ENCODE results near the gene TMEM128.
"Not testable (repeated sequence)": the region's sequence is repeated elsewhere in the genome, so short reads cannot be mapped to it uniquely, and the experiment has no call there.

The TMEM128 gene

GRCh38 chr4:4227510-4228355, 20.3 kb downstream of the TMEM128 start:
- Histone ChIP-seq H3K36me3 (ENCODE audit: insufficient read depth, low read length) (no peaks in the 10 kb centered on the region), H3K4me3 (ENCODE audit: low read depth, low read length) (no peak overlapping the region), H3K79me2 (ENCODE audit: control insufficient read depth, insufficient read depth, low read length, unreplicated experiment) (no peaks in the 10 kb centered on the region), H2AFZ (ENCODE audit: low read length, unreplicated experiment) (no peak overlapping the region), H3K4me1 (ENCODE audit: control insufficient read depth, insufficient read depth, low read length, unreplicated experiment) (no peaks in the 10 kb centered on the region), H3K27ac (ENCODE audit: low read depth, low read length) (no peak overlapping the region), H3K27me3 (ENCODE audit: insufficient read depth, low read length) (peaks cover 68% of the 10 kb centered on the region)

DNA sequence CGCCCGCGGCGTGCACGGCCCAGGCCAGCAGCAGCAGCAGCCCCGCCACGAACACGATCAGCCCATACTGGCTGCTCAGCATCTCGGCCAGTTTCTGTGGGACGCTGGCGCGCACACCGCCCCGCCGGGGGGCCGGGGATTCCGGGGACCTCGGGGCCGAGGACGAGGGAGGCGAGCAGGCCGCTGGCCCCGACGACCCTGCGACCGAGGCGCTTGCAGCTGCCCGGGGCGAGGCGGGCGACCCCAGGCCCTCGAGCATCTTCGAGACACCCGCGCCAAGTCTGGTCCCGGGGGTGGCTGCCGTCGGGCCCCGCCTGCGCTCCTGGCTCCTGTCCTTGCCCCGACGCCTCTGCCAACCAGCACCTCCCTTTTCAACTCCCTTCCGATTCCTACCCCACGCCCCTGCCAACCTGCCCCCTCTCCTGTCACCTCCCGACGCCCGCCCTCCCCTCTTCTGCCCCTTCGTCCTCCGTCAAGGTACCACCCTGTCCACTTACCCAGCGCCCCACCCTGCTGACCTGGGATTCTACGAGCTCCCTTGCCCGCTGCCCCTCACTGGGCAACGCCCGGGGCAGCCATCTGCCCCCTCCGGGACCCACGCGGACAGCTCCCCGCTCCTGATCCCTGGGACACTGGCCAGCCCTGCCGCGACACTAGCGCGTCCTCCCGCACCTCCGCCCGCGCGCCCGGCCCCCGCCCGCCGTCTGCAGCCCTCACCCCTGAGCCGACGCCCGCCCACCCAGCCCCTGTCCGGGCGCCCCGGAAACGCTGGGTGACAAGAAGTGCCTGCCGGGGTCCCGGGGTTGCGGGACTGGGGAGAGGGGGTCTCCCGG, 21.2 kb downstream of the TMEM128 start, which contains the start of gene OTOP1:
Gene OTOP1 (minus strand): TSS at position 324 of the 833 bp plus-strand sequence. CDS start 65 bp downstream, at position 259.
- H3K27me3 ChIP-seq (ENCODE audit: insufficient read depth, low read length): peaks cover 77% of the 10 kb centered on the region
- H3K4me1 ChIP-seq (ENCODE audit: control insufficient read depth, insufficient read depth, low read length, unreplicated experiment): no peaks in the 10 kb centered on the region
- no peaks in the 10 kb centered on the region for H3K36me3 ChIP-seq (ENCODE audit: insufficient read depth, low read length)
- no peak within 1 kb of the TSS for H2AFZ ChIP-seq (ENCODE audit: low read length, unreplicated experiment)
- H3K27ac ChIP-seq (ENCODE audit: low read depth, low read length): no peak within 1 kb of the TSS
- no peaks in the 10 kb centered on the region for H3K79me2 ChIP-seq (ENCODE audit: control insufficient read depth, insufficient read depth, low read length, unreplicated experiment)
- H3K4me3 ChIP-seq (ENCODE audit: low read depth, low read length): no peak within 1 kb of the TSS

DNA sequence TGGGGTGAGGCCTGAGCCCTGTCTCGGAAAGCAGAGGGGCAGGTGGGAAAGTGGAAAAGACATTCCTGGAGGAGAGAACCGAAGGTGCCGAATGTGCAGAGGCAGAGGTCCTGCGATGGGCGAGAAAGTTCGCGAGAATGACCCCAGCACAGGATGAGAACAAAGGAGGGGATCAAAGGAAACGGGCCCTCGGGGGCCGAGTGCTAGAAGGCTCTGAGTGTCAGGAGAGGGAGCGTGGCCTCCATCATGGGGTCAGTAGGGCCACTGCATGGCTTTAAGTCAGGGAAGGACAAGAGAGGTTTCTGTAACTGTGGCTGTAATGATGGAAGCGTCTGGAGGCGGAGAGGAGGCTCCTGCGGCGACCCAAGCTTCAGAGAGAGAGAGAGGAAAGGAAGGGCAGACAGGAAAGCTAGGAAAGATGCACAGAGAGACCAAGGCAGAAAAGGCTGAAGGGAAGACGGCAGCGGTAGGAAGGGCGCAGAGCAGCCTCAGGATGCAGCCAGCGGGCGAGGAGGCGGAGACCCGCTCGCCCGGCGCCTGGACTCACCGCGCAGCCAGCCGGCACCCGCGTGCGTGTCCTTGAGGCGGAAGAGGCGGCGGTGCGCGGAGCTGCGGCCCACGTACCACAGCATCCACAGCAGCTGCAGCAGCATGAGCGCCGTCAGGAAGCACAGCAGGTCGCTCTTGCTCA, 22.0 kb downstream of the TMEM128 start:
- no peaks in the 10 kb centered on the region for H3K79me2 ChIP-seq (ENCODE audit: control insufficient read depth, insufficient read depth, low read length, unreplicated experiment)
- H3K4me3 ChIP-seq (ENCODE audit: low read depth, low read length): no peak overlapping the region
- peaks cover 81% of the 10 kb centered on the region for H3K27me3 ChIP-seq (ENCODE audit: insufficient read depth, low read length)
- no peak overlapping the region for H2AFZ ChIP-seq (ENCODE audit: low read length, unreplicated experiment)
- H3K4me1 ChIP-seq (ENCODE audit: control insufficient read depth, insufficient read depth, low read length, unreplicated experiment): no peaks in the 10 kb centered on the region
- H3K27ac ChIP-seq (ENCODE audit: low read depth, low read length): no peak overlapping the region
- no peaks in the 10 kb centered on the region for H3K36me3 ChIP-seq (ENCODE audit: insufficient read depth, low read length)

GRCh38 chr4:4217113-4217512, 30.9 kb downstream of the TMEM128 start:
- no peaks in the 10 kb centered on the region for H3K36me3 ChIP-seq (ENCODE audit: insufficient read depth, low read length)
- no peak overlapping the region for H3K4me3 ChIP-seq (ENCODE audit: low read depth, low read length)
- H2AFZ ChIP-seq (ENCODE audit: low read length, unreplicated experiment): no peak overlapping the region
- H3K27me3 ChIP-seq (ENCODE audit: insufficient read depth, low read length): peaks cover 27% of the 10 kb centered on the region
- H3K27ac ChIP-seq (ENCODE audit: low read depth, low read length): no peak overlapping the region
- no peaks in the 10 kb centered on the region for H3K79me2 ChIP-seq (ENCODE audit: control insufficient read depth, insufficient read depth, low read length, unreplicated experiment)
- H3K4me1 ChIP-seq (ENCODE audit: control insufficient read depth, insufficient read depth, low read length, unreplicated experiment): peaks cover 6% of the 10 kb centered on the region

- peaks cover 27% of the 10 kb centered on the region for H3K27me3 ChIP-seq (ENCODE audit: insufficient read depth, low read length)
- H3K4me1 ChIP-seq (ENCODE audit: control insufficient read depth, insufficient read depth, low read length, unreplicated experiment): peaks cover 6% of the 10 kb centered on the region
- no peak overlapping the region for H2AFZ ChIP-seq (ENCODE audit: low read length, unreplicated experiment)
- H3K27ac ChIP-seq (ENCODE audit: low read depth, low read length): no peak overlapping the region
- no peaks in the 10 kb centered on the region for H3K79me2 ChIP-seq (ENCODE audit: control insufficient read depth, insufficient read depth, low read length, unreplicated experiment)
- H3K4me3 ChIP-seq (ENCODE audit: low read depth, low read length): no peak overlapping the region
- H3K36me3 ChIP-seq (ENCODE audit: insufficient read depth, low read length): no peaks in the 10 kb centered on the region
Measured at GRCh38 chr4:4216648-4217047, 31.4 kb downstream of the TMEM128 start.

DNA sequence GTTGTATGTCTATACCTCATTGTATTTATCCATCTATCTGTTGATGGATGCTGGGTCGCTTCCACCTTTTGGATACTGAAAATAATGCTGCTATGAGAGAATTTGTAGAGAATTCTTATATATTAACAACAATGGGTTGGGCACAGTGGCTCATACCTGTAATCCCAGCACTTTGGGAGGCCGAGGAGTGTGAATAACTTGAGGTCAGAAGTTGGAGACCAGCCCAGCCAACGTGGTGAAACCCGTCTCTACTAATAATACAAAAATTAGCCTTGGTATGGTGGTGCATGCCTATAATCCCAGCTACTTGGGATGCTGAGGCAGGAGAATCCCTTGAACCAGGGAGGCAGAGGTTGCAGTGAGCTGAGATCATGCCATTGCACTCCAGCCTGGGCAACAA, 34.3 kb downstream of the TMEM128 start:
- not testable (repeated sequence) for H2AFZ ChIP-seq (ENCODE audit: low read length, unreplicated experiment); H3K79me2 ChIP-seq (ENCODE audit: control insufficient read depth, insufficient read depth, low read length, unreplicated experiment); H3K4me1 ChIP-seq (ENCODE audit: control insufficient read depth, insufficient read depth, low read length, unreplicated experiment); H3K4me3 ChIP-seq (ENCODE audit: low read depth, low read length); H3K27ac ChIP-seq (ENCODE audit: low read depth, low read length); H3K36me3 ChIP-seq (ENCODE audit: insufficient read depth, low read length)
- H3K27me3 ChIP-seq (ENCODE audit: insufficient read depth, low read length): peaks cover 45% of the 10 kb centered on the region

DNA sequence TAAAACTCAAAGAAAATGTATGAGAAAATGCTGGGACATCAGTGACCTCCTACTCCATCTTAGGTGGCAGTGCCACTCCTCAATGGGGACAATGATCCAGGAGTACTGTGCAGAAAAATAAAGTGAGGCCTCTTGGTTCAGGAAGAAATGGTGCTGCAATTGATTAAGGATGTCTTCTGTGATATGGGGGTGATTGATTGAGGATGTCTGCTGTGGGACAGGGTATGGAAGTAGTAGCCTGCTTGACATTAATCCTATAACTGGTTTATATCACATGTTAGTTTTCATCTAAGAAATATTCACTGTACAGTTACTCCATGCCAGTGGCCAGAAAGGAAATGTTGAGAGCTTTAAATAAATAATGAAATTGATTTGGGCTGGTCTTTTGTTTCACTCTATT, 41.8 kb downstream of the TMEM128 start:
- Histone ChIP-seq H3K4me1 (ENCODE audit: control insufficient read depth, insufficient read depth, low read length, unreplicated experiment) (no peaks in the 10 kb centered on the region), H3K4me3 (ENCODE audit: low read depth, low read length) (no peak overlapping the region), H3K79me2 (ENCODE audit: control insufficient read depth, insufficient read depth, low read length, unreplicated experiment) (no peaks in the 10 kb centered on the region), H3K36me3 (ENCODE audit: insufficient read depth, low read length) (no peaks in the 10 kb centered on the region), H3K27me3 (ENCODE audit: insufficient read depth, low read length) (peaks cover 85% of the 10 kb centered on the region), H2AFZ (ENCODE audit: low read length, unreplicated experiment) (no peak overlapping the region), H3K27ac (ENCODE audit: low read depth, low read length) (no peak overlapping the region)

DNA sequence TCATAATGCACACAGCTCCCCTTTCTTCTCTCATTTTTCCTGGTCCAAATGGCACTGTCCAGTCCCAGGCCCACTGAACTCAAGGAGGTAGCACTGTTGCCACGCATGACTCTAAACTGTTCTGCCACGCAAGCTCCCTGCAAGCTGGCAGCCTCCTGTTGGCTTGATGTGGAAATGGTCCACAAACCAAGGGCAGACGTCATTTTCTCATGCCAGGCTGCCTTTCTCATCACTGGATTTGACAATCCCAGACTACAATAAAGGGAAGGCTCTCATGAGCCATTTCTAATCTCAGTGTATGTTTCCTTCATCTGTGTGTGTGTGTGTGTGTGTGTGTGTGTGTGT, 43.6 kb downstream of the TMEM128 start:
- H3K36me3 ChIP-seq (ENCODE audit: insufficient read depth, low read length): no peaks in the 10 kb centered on the region

DNA sequence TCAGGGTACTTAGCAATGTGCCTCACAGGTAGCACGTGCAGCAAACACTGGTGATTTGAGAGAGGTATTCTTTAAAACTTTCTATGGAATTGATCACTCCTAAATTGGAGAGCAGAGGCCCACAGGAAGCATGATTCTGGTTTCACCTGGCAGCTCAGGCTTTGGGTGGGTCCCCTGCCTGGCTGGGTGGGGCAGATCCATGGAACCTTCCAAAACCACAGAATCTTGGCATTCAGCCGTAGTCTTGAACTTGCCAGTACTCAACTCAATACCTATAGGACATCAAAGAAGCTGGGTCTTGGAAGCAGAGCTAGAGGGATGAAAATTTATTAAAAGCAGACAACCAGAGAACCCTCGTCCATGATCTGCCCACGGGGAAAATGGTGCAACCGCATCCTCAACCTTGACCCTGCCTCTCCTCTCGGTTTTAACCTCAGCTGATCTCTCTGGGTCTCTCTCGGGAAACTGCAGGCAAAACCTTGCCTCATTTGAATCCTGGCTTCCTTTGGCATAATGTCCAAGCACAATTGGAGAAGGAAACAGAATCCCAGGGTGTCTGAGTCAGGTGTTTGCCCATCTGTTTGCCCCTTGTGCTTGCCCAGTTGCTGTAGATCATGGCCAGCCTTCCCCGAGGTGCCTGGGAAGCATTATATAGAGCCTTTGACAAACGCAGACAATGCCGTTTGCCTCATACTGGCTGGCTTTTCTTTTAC, 44.2 kb downstream of the TMEM128 start:
- Histone ChIP-seq H3K79me2 (ENCODE audit: control insufficient read depth, insufficient read depth, low read length, unreplicated experiment) (no peaks in the 10 kb centered on the region), H3K36me3 (ENCODE audit: insufficient read depth, low read length) (no peaks in the 10 kb centered on the region), H3K4me3 (ENCODE audit: low read depth, low read length) (no peak overlapping the region), H3K4me1 (ENCODE audit: control insufficient read depth, insufficient read depth, low read length, unreplicated experiment) (no peaks in the 10 kb centered on the region), H3K27me3 (ENCODE audit: insufficient read depth, low read length) (peaks cover 66% of the 10 kb centered on the region), H2AFZ (ENCODE audit: low read length, unreplicated experiment) (no peak overlapping the region), H3K27ac (ENCODE audit: low read depth, low read length) (no peak overlapping the region)

More for the DNA sequence above, 43.6 kb downstream of the TMEM128 start:
- no peak overlapping the region for H2AFZ ChIP-seq (ENCODE audit: low read length, unreplicated experiment)
- no peaks in the 10 kb centered on the region for H3K79me2 ChIP-seq (ENCODE audit: control insufficient read depth, insufficient read depth, low read length, unreplicated experiment)
- H3K4me1 ChIP-seq (ENCODE audit: control insufficient read depth, insufficient read depth, low read length, unreplicated experiment): no peaks in the 10 kb centered on the region
- H3K4me3 ChIP-seq (ENCODE audit: low read depth, low read length): no peak overlapping the region
- peaks cover 69% of the 10 kb centered on the region for H3K27me3 ChIP-seq (ENCODE audit: insufficient read depth, low read length)
- no peak overlapping the region for H3K27ac ChIP-seq (ENCODE audit: low read depth, low read length)

DNA sequence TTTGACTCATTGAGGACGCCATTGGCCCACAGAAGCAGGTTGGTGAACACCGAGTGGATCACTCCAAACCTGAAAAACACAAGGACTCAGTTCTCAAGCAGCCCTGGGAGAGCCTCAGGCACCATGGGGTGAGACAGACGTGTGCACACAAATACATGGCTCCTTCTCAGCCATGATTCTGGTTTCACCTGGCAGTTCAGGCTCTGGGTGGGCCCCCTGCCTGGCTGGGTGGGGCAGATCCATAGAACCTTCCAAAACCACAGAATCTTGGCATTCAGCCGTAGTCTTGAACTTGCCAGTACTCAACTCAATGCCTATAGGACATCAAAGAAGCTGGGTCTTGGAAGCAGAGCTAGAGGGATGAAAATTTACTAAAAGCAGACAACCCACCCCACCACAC, 45.5 kb downstream of the TMEM128 start:
- H3K27me3 ChIP-seq (ENCODE audit: insufficient read depth, low read length): peaks cover 57% of the 10 kb centered on the region

More for the DNA sequence above, 45.5 kb downstream of the TMEM128 start:
- no peak overlapping the region for H3K4me3 ChIP-seq (ENCODE audit: low read depth, low read length)
- no peak overlapping the region for H2AFZ ChIP-seq (ENCODE audit: low read length, unreplicated experiment)
- H3K36me3 ChIP-seq (ENCODE audit: insufficient read depth, low read length): no peaks in the 10 kb centered on the region
- no peaks in the 10 kb centered on the region for H3K4me1 ChIP-seq (ENCODE audit: control insufficient read depth, insufficient read depth, low read length, unreplicated experiment)
- H3K27ac ChIP-seq (ENCODE audit: low read depth, low read length): no peak overlapping the region
- H3K79me2 ChIP-seq (ENCODE audit: control insufficient read depth, insufficient read depth, low read length, unreplicated experiment): no peaks in the 10 kb centered on the region
